Heart left ventricle (tissue), 16 donors: ENCODE measurements around the gene GABRB3. TPM values are rescaled to one million over a fixed set of nuclear protein-coding genes. Genes with fewer than 3 reads are reported as not detected.

Experiments
- ATAC-seq, 4 donors: fragments of 200-7000 bp; cut with Tn5 transposase; one replicate each; pipeline ENCODE4 v1.9.1; 2020 to 2022; ENCODE audit warnings: moderate library complexity in 4 of 4, mild to moderate bottlenecking in 3 of 4, moderate number of reproducible peaks in 1 of 4
- DNase-seq, 5 donors: peaks; one replicate each; pipeline ENCODE4 v3.0.0-alpha.2; 2020
- H3K27ac ChIP-seq, 12 donors: fragments of 200-600 bp; sonication (generic) in 4 of 12; one replicate each; pipeline versions ENCODE4 v1.5.0 to v1.8.0; 2016 to 2022; ENCODE audit warnings: mild to moderate bottlenecking in 2 of 12
- H3K27me3 ChIP-seq, 9 donors: fragments of 200-600 bp; sonication (generic) in 2 of 9; one replicate each; pipeline versions ENCODE4 v1.5.1 to v1.8.0; 2016 to 2022; ENCODE audit warnings: mild to moderate bottlenecking in 3 of 9
- H3K36me3 ChIP-seq, 9 donors: fragments of 200-600 bp; sonication (generic) in 2 of 9; one replicate each; pipeline versions ENCODE4 v1.5.0 to v1.8.0; 2018 to 2022; ENCODE audit warnings: mild to moderate bottlenecking in 2 of 9
- H3K4me1 ChIP-seq, 12 donors: fragments of 200-600 bp; sonication (generic) in 4 of 12; one replicate each; pipeline versions ENCODE4 v1.5.0 to v1.8.0; 2016 to 2022; ENCODE audit warnings: mild to moderate bottlenecking in 3 of 12
- H3K4me3 ChIP-seq, 12 donors: fragments of 200-600 bp; sonication (generic) in 4 of 12; one replicate each; pipeline versions ENCODE4 v1.5.0 to v1.8.0; 2017 to 2022; ENCODE audit warnings: mild to moderate bottlenecking in 9 of 12, moderate library complexity in 4 of 12
- H3K9me3 ChIP-seq, 12 donors: fragments of 200-600 bp; sonication (generic) in 4 of 12; one replicate each; pipeline versions ENCODE4 v1.5.0 to v1.8.0; 2016 to 2022; ENCODE audit warnings: mild to moderate bottlenecking in 1 of 12
- CTCF ChIP-seq, 12 donors: fragments of 200-600 bp; sonication (generic) in 4 of 12; IDR thresholded peaks; one replicate each; pipeline versions ENCODE4 v1.5.0 to v1.8.0; 2018 to 2022; ENCODE audit warnings: antibody characterized with exemption in 12 of 12, mild to moderate bottlenecking in 5 of 12
- POLR2A ChIP-seq, 2 donors: fragments of 450-650 bp; IDR thresholded peaks; one replicate each; pipeline ENCODE4 v1.6.1; 2017; ENCODE audit warnings: antibody characterized with exemption in 2 of 2, mild to moderate bottlenecking in 2 of 2, moderate library complexity in 2 of 2
- WGBS, 4 donors: extraction: QIAGEN DNeasy Blood & Tissue Kit in 2 of 4; methylation state at CpG; one replicate each; pipeline versions ENCODE4 v1.1.5 to v1.1.7; 2013 to 2018; 5-methylcytosine and 5-hydroxymethylcytosine counted together
- intact Hi-C, 10 donors: fragments of 100-400 bp; cut with DNase I; formaldehyde crosslinking; loops; one replicate each; pipeline versions ENCODE4 v1.11.1 to v1.14.2; 2022
- polyA plus RNA-seq, 2 donors: library from polyadenylated mRNA; stranded (reverse); fragments of 200-250 nt; gene quantifications; one replicate each; pipeline ENCODE4 v1.2.3, GENCODE V29; 2013
- total RNA-seq, 9 donors: library from RNA; depleted of rRNA in 2 of 9; stranded (reverse); fragments of >200 nt in 2 of 9; fragmentation: NEBNext Ultra II Directional in 3 of 9; extraction: Animal tissue kit (Norgen Biotek cat#: 25700) in 3 of 9; gene quantifications; one replicate each; pipeline versions ENCODE4 v1.1.0 to v1.2.4, GENCODE V29; 2016 to 2023
- donor health status: ischemic (EF 13 %, LVEDD 7.1; RV severe dilation, severe dysfunction).
- donor health status: healthy with polysubstance abuse.
- donor health status: DM: no; HTN: yes; CAD: no.
- donor health status: DM: no; HTN: no; CAD: no.
- donor health status: ischemic (EF 25% LVEDD 6.9; RV normal size, moderate dysfunction).
- donor health status: ischemic (EF 25% LVEDD 5.7; RV mildly dilated, moderate dysfunction).
- donor health status: healthy.
- donor health status: DM: yes; HTN: yes; CAD: no.
- donor health status: ischemic (EF 35%, LVEDD 5.7; RV mildly dilated, moderate dysfunction).
- donor health status: nonischemic (EF 11% LVEDD 7.7; RV severe dilation, severe dysfunction).
- donor health status: DM: yes; HTN: yes; CAD: no.
- donor health status: PGD.
- donor health status: ischemic (EF 29% LVEDD 5.4; RV normal size, mild dysfunction).
- donor health status: nonischemic (EF 23%, LVEDD 6.1; RV moderate dilation, normal function).

Gene GABRB3
- total and polyA plus RNA-seq, 11 donors: 0.42 to 4.4 (median 1.7) TPM

- no peak overlapping the region for H3K4me3 ChIP-seq
- no peak overlapping the region for H3K27ac ChIP-seq
- H3K4me1 ChIP-seq: no peaks in the 10 kb centered on the region
- H3K9me3 ChIP-seq: no peaks in the 10 kb centered on the region
- intact Hi-C loops: no loop called here
- H3K36me3 ChIP-seq: no peaks in the 10 kb centered on the region
- TF ChIP-seq CTCF (IDR thresholded peaks at IDR 0.05): no peak
- no peak for TF ChIP-seq POLR2A (IDR thresholded peaks at IDR 0.05)
- WGBS, 4 donors: 66 to 76% (median 67%) methylated on average over 8 of the region's 8 CpGs
- ATAC-seq (no peak), DNase-seq (no peak)
- peaks cover 0 to 20% (median 0%) of the 10 kb centered on the region in 9 donors for H3K27me3 ChIP-seq
Observed at GRCh38 chr15:26757141-26757540, 15.7 kb downstream of the GABRB3 start.

GRCh38 chr15:26744894-26745293 lies 28.0 kb downstream of the GABRB3 start:
- intact Hi-C loops: no loop called here
- Histone ChIP-seq H3K4me3 (no peak overlapping the region), H3K4me1 (no peaks in the 10 kb centered on the region), H3K36me3 (no peaks in the 10 kb centered on the region), H3K9me3 (no peaks in the 10 kb centered on the region), H3K27me3 (peaks cover 0 to under 1% (median 0%) of the 10 kb centered on the region in 9 donors), H3K27ac (no peak overlapping the region)
- TF ChIP-seq CTCF (IDR thresholded peaks at IDR 0.05) (no peak), POLR2A (IDR thresholded peaks at IDR 0.05) (no peak)
- no peak for ATAC-seq
- DNase-seq: no peak
- WGBS, 4 donors: 63 to 69% (median 65%) methylated on average over 7 of the region's 7 CpGs

- peaks cover 0 to 5% (median 0%) of the 10 kb centered on the region in 12 donors for H3K9me3 ChIP-seq
- H3K27ac ChIP-seq: no peak overlapping the region
- peaks cover 0 to 4% (median 0%) of the 10 kb centered on the region in 9 donors for H3K27me3 ChIP-seq
- no peak for DNase-seq
- no peak overlapping the region for H3K4me3 ChIP-seq
- H3K36me3 ChIP-seq: no peaks in the 10 kb centered on the region
- no peak for TF ChIP-seq CTCF (IDR thresholded peaks at IDR 0.05)
- TF ChIP-seq POLR2A (IDR thresholded peaks at IDR 0.05): no peak
- no peak for ATAC-seq
- intact Hi-C loops: loop anchor here in 1 of 10 donors (10.0 kb wide), 1 partner anchor 55 kb away; no protein-coding TSS in a partner anchor
- no peaks in the 10 kb centered on the region for H3K4me1 ChIP-seq
- WGBS, 4 donors: 41 to 55% (median 52%) methylated on average over 7 of the region's 7 CpGs
Observed at GRCh38 chr15:26739791-26740190, 33.1 kb downstream of the GABRB3 start.

GRCh38 chr15:26738996-26739395 lies 33.9 kb downstream of the GABRB3 start:
- Histone ChIP-seq H3K27ac (no peak overlapping the region), H3K4me3 (no peak overlapping the region), H3K9me3 (peaks cover 0 to 9% (median 0%) of the 10 kb centered on the region in 12 donors), H3K4me1 (no peaks in the 10 kb centered on the region), H3K36me3 (no peaks in the 10 kb centered on the region), H3K27me3 (peaks cover 0 to 4% (median 0%) of the 10 kb centered on the region in 9 donors)
- intact Hi-C loops: loop anchor here in 1 of 10 donors (10.0 kb wide), 1 partner anchor 56 kb away; no protein-coding TSS in a partner anchor
- no peak for TF ChIP-seq POLR2A (IDR thresholded peaks at IDR 0.05)
- TF ChIP-seq CTCF (IDR thresholded peaks at IDR 0.05): no peak
- ATAC-seq (no peak), DNase-seq (no peak)
- 75 to 84% (median 82%) methylated on average over 9 of the region's 9 CpGs for WGBS, 4 donors
